H9 (cell line): ENCODE measurements around the gene ST14. TPM values are rescaled to one million over a fixed set of nuclear protein-coding genes. Genes with fewer than 3 reads are reported as not detected.

Source experiments
- DNase-seq: peaks from one replicate; pipeline ENCODE4 v3.0.0-alpha.2; 2017
- H2AFZ ChIP-seq: one replicate; pipeline ENCODE4 v1.6.1; 2013; ENCODE audit warnings: mild to moderate bottlenecking, low read length, control low read depth, moderate library complexity
- H2AK5ac ChIP-seq: 2 replicates; pipeline ENCODE4 v1.6.1; 2013; ENCODE audit warnings: low read length, control low read depth, mixed read lengths; ENCODE audit not compliant: insufficient read length
- H2BK120ac ChIP-seq: one replicate; pipeline ENCODE4 v1.6.1; 2013; ENCODE audit warnings: low read depth, mild to moderate bottlenecking, low read length, control low read depth, inconsistent platforms; ENCODE audit not compliant: poor library complexity, severe bottlenecking
- H2BK12ac ChIP-seq: 2 replicates; pipeline ENCODE4 v1.6.1; 2013; ENCODE audit warnings: low read length, control low read depth, mixed read lengths, low read depth; ENCODE audit not compliant: insufficient read length
- H2BK15ac ChIP-seq: 2 replicates; pipeline ENCODE4 v1.6.1; 2013; ENCODE audit warnings: low read depth, low read length, control low read depth
- H2BK20ac ChIP-seq: one replicate; pipeline ENCODE4 v1.6.1; 2013; ENCODE audit warnings: low read depth, mild to moderate bottlenecking, low read length, control low read depth, inconsistent platforms; ENCODE audit not compliant: poor library complexity, severe bottlenecking
- H2BK5ac ChIP-seq: 2 replicates; pipeline ENCODE4 v1.6.1; 2013; ENCODE audit warnings: low read length, control low read depth, mixed read lengths; ENCODE audit not compliant: insufficient read length
- H3K14ac ChIP-seq: 2 replicates; pipeline ENCODE4 v1.6.1; 2013; ENCODE audit warnings: low read length, control low read depth; ENCODE audit not compliant: insufficient read depth
- H3K18ac ChIP-seq: 2 replicates; pipeline ENCODE4 v1.6.1; 2013; ENCODE audit warnings: low read depth, mild to moderate bottlenecking, mixed read lengths, low read length, control low read depth; ENCODE audit not compliant: insufficient read length
- H3K23ac ChIP-seq: 2 replicates; pipeline ENCODE4 v1.6.1; 2013; ENCODE audit warnings: low read length, control low read depth, mixed read lengths, low read depth; ENCODE audit not compliant: insufficient read length
- H3K23me2 ChIP-seq: 2 replicates; pipeline ENCODE4 v1.6.1; 2013; ENCODE audit warnings: low read depth, mild to moderate bottlenecking, mixed read lengths, low read length, control low read depth; ENCODE audit not compliant: insufficient read length, poor library complexity, severe bottlenecking
- H3K27ac ChIP-seq: 2 replicates; pipeline ENCODE4 v1.5.1; 2013; ENCODE audit warnings: low read length, control low read depth, mixed read lengths, low read depth; ENCODE audit not compliant: insufficient read length
- H3K27me3 ChIP-seq: 2 replicates; pipeline ENCODE4 v1.6.1; 2013; ENCODE audit warnings: low read length, control low read depth, inconsistent platforms; ENCODE audit not compliant: insufficient read depth
- H3K4ac ChIP-seq: 2 replicates; pipeline ENCODE4 v1.6.1; 2013; ENCODE audit warnings: low read depth, mild to moderate bottlenecking, control low read depth, inconsistent platforms, low read length, moderate library complexity
- H3K4me1 ChIP-seq: 2 replicates; pipeline ENCODE4 v1.6.1; 2013; ENCODE audit warnings: low read length, control low read depth, inconsistent platforms; ENCODE audit not compliant: insufficient read depth
- H3K4me2 ChIP-seq: 2 replicates; pipeline ENCODE4 v1.6.1; 2013; ENCODE audit warnings: low read length, control low read depth, mixed read lengths; ENCODE audit not compliant: insufficient read length, insufficient read depth
- H3K56ac ChIP-seq: 2 replicates; pipeline ENCODE4 v1.6.1; 2013; ENCODE audit warnings: low read depth, mild to moderate bottlenecking, mixed read lengths, low read length, control low read depth; ENCODE audit not compliant: insufficient read length
- H3K79me1 ChIP-seq: 2 replicates; pipeline ENCODE4 v1.6.1; 2013; ENCODE audit warnings: low read depth, mild to moderate bottlenecking, moderate library complexity, low read length, control low read depth, inconsistent platforms; ENCODE audit not compliant: insufficient read depth, poor library complexity, severe bottlenecking
- H3K79me2 ChIP-seq: 2 replicates; pipeline ENCODE4 v1.6.1; 2013; ENCODE audit warnings: low read length, control low read depth, inconsistent platforms; ENCODE audit not compliant: insufficient read depth
- H3K9ac ChIP-seq: 2 replicates; pipeline ENCODE4 v1.6.1; 2013; ENCODE audit warnings: low read length, control low read depth, mixed read lengths; ENCODE audit not compliant: insufficient read length; ENCODE audit errors: extremely low read depth
- H3K9me3 ChIP-seq: one replicate; pipeline ENCODE4 v1.6.1; 2013; ENCODE audit warnings: low read depth, low read length, inconsistent platforms; ENCODE audit not compliant: control insufficient read depth
- H3T11ph ChIP-seq: one replicate; pipeline ENCODE4 v1.6.1; 2013; ENCODE audit warnings: mild to moderate bottlenecking, low read length, control low read depth, inconsistent platforms
- H4K20me1 ChIP-seq: one replicate; pipeline ENCODE4 v1.6.1; 2013; ENCODE audit not compliant: control insufficient read depth, insufficient read length, insufficient read depth
- H4K5ac ChIP-seq: 2 replicates; pipeline ENCODE4 v1.6.1; 2013; ENCODE audit warnings: low read depth, mild to moderate bottlenecking, mixed read lengths, low read length, control low read depth; ENCODE audit not compliant: insufficient read length
- H4K8ac ChIP-seq: replicated peaks from 2 replicates; pipeline ENCODE4 v1.6.1; 2013; ENCODE audit warnings: low read length, control low read depth, mixed read lengths, low read depth; ENCODE audit not compliant: insufficient read length
- H4K91ac ChIP-seq: 2 replicates; pipeline ENCODE4 v1.6.1; 2013; ENCODE audit warnings: low read depth, mild to moderate bottlenecking, moderate library complexity, mixed read lengths, low read length, control low read depth; ENCODE audit not compliant: insufficient read length
- H3K27ac Mint-ChIP-seq, 3 experiments: 2 replicates in 2 of 3; 3 replicates in 1 of 3; pipeline ENCODE4 v1.8.0; 2020 to 2021; ENCODE audit warnings: mixed read lengths in 3 of 3, mild to moderate bottlenecking in 1 of 3, moderate library complexity in 1 of 3
- H3K27me3 Mint-ChIP-seq: 2 replicates; pipeline ENCODE4 v1.8.0; 2021; ENCODE audit warnings: low read depth, mild to moderate bottlenecking, moderate library complexity, mixed read lengths
- H3K36me3 Mint-ChIP-seq, 3 experiments: 2 replicates in 2 of 3; 3 replicates in 1 of 3; pipeline ENCODE4 v1.8.0; 2020 to 2021; ENCODE audit warnings: low read depth in 3 of 3, mixed read lengths in 3 of 3; ENCODE audit not compliant: insufficient read depth in 1 of 3
- H3K4me1 Mint-ChIP-seq, 2 experiments: 2 replicates each; pipeline ENCODE4 v1.8.0; 2020; ENCODE audit warnings: mixed read lengths in 2 of 2
- H3K4me3 Mint-ChIP-seq, 2 experiments: 2 replicates in 1 of 2; 3 replicates in 1 of 2; pipeline ENCODE4 v1.8.0; 2020 to 2021; ENCODE audit warnings: mild to moderate bottlenecking in 2 of 2, mixed read lengths in 2 of 2, moderate library complexity in 1 of 2
- H3K9me3 Mint-ChIP-seq, 2 experiments: 2 replicates in 1 of 2; 3 replicates in 1 of 2; pipeline ENCODE4 v1.8.0; 2020; ENCODE audit warnings: mild to moderate bottlenecking in 2 of 2, mixed read lengths in 2 of 2, moderate library complexity in 1 of 2
- CTCF ChIP-seq: fragments of 200-600 bp; sonication (generic); conservative IDR thresholded peaks from 3 replicates; pipeline ENCODE4 v1.8.0; 2021; ENCODE audit warnings: antibody characterized with exemption, mild to moderate bottlenecking
- WGBS: extraction: QIAGEN DNeasy Blood & Tissue Kit; methylation state at CpG from one replicate; pipeline ENCODE4 v1.1.7; 2013; ENCODE audit warnings: missing lambda C conversion rate, low lambda C conversion rate, mixed read lengths; ENCODE audit not compliant: insufficient read length; ENCODE audit errors: extremely low coverage; 5-methylcytosine and 5-hydroxymethylcytosine counted together
- total RNA-seq: library from RNA; stranded (reverse); gene quantifications from 2 replicates; pipeline ENCODE4 v1.2.1, GENCODE V29; 2021

ST14 gene
- total RNA-seq, 1 experiment from 2014 or later = 22.4 TPM

- no peak for TF ChIP-seq CTCF
- H3K4ac ChIP-seq = no peak overlapping the region
- H2BK5ac ChIP-seq = no peak overlapping the region
- no peaks in the 10 kb centered on the region for H3K9me3 ChIP-seq
- no peak overlapping the region for H3K27ac Mint-ChIP-seq
- no peak for DNase-seq
- H2BK15ac ChIP-seq = no peak overlapping the region
- H3K79me2 ChIP-seq = no peaks in the 10 kb centered on the region
- no CpG with 5 or more reads among the region's 5 CpGs for WGBS
- H3K27me3 Mint-ChIP-seq = peaks cover 74% of the 10 kb centered on the region
- H3K4me2 ChIP-seq = no peak overlapping the region
- no peaks in the 10 kb centered on the region for H3K4me1 ChIP-seq
- no peak overlapping the region for H4K5ac ChIP-seq
- H4K91ac ChIP-seq = no peak overlapping the region
- H4K8ac ChIP-seq = no peak overlapping the region
- H3K23me2 ChIP-seq = peaks cover 8% of the 10 kb centered on the region
- H3K14ac ChIP-seq = no peak overlapping the region
- H3K79me1 ChIP-seq = no peaks in the 10 kb centered on the region
- no peak overlapping the region for H3K4me3 Mint-ChIP-seq
- no peaks in the 10 kb centered on the region; a peak in 1 of 5 replicates for H3K9me3 Mint-ChIP-seq
- no peak overlapping the region for H3K56ac ChIP-seq
- peaks cover 27 to 34% of the 10 kb centered on the region in 2 experiments for H3K4me1 Mint-ChIP-seq
- no peak overlapping the region for H2AFZ ChIP-seq
- no peak overlapping the region for H3K27ac ChIP-seq
- no peak overlapping the region for H3K9ac ChIP-seq
- peaks cover 17% of the 10 kb centered on the region; the same call in 1 of the 2 replicates for H3K27me3 ChIP-seq
- H2BK120ac ChIP-seq = no peak overlapping the region
- no peak overlapping the region for H2BK20ac ChIP-seq
- H2AK5ac ChIP-seq = no peak overlapping the region
- no peak overlapping the region for H3T11ph ChIP-seq
- no peak overlapping the region for H3K18ac ChIP-seq
- no peak overlapping the region for H3K23ac ChIP-seq
- no peaks in the 10 kb centered on the region for H4K20me1 ChIP-seq
- no peak overlapping the region for H2BK12ac ChIP-seq
- no peaks in the 10 kb centered on the region; a peak in 2 of 7 replicates for H3K36me3 Mint-ChIP-seq
These were observed 3.2 kb downstream of the ST14 start for GRCh38 chr11:130162733-130163132.
